Progenitor cell of endocrine pancreas (in vitro differentiated cells): ENCODE results near the gene TMEM54. TPM values are rescaled to one million over a fixed set of nuclear protein-coding genes. Genes with fewer than 3 reads are reported as not detected.

Source experiments
- DNase-seq: peaks from one replicate; pipeline ENCODE4 v3.0.0; 2021; ENCODE audit warnings: low spot score; ENCODE audit not compliant: unreplicated experiment
- H3K27ac Mint-ChIP-seq: 2 replicates; pipeline ENCODE4 v1.8.0; 2021; ENCODE audit warnings: mild to moderate bottlenecking, moderate library complexity, mixed read lengths
- H3K27me3 Mint-ChIP-seq: 2 replicates; pipeline ENCODE4 v1.8.0; 2021; ENCODE audit warnings: mixed read lengths
- H3K36me3 Mint-ChIP-seq: 2 replicates; pipeline ENCODE4 v1.8.0; 2022; ENCODE audit warnings: mixed read lengths; ENCODE audit not compliant: insufficient read depth
- H3K4me1 Mint-ChIP-seq: 2 replicates; pipeline ENCODE4 v1.8.0; 2021; ENCODE audit warnings: low read depth, mixed read lengths
- H3K4me3 Mint-ChIP-seq: 2 replicates; pipeline ENCODE4 v1.8.0; 2021; ENCODE audit warnings: low read depth, mild to moderate bottlenecking, moderate library complexity, mixed read lengths
- H3K9me3 Mint-ChIP-seq: 2 replicates; pipeline ENCODE4 v1.8.0; 2021; ENCODE audit warnings: low read depth, mixed read lengths
- total RNA-seq: library from RNA; stranded (reverse); gene quantifications from 2 replicates; pipeline ENCODE4 v1.2.1, GENCODE V29; 2021
- TF ChIP-seq, protein P1 (sequence below): fragments of 200-600 bp; sonication (generic); IDR thresholded peaks from one replicate; pipeline ENCODE4 v1.5.0; 2021; ENCODE audit warnings: antibody characterized with exemption, mild to moderate bottlenecking; ENCODE audit not compliant: unreplicated experiment

Gene TMEM54
- total RNA-seq, 1 donor from 2014 or later: 27.0 TPM

DNA sequence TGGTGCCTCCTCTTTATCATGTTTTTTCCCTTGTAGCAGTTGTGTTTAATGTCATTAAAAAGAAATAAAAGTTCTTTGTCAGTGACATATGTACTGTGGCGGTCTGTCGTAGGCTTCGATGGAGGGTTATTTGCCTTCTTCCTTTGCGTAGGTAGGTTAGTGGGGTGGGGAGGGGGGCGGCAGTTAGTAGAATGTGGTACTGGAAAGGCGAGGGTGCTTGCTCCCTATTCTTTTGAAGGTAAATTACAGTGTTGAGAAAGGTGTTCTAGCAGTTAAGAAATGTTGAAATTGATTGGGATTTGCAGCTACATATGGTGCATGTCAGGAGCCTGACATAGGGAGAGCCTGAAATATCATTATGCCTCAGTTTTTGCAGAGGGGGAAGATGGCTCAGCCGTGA, 42.4 kb downstream of the TMEM54 start:
- Mint-ChIP-seq H3K27me3 (no peaks in the 10 kb centered on the region), H3K27ac (no peak overlapping the region), H3K9me3 (no peaks in the 10 kb centered on the region), H3K4me3 (no peak overlapping the region), H3K4me1 (peaks cover 11% of the 10 kb centered on the region), H3K36me3 (peaks cover 20% of the 10 kb centered on the region)
- DNase-seq: no peak
- TF ChIP-seq, protein P1, sequence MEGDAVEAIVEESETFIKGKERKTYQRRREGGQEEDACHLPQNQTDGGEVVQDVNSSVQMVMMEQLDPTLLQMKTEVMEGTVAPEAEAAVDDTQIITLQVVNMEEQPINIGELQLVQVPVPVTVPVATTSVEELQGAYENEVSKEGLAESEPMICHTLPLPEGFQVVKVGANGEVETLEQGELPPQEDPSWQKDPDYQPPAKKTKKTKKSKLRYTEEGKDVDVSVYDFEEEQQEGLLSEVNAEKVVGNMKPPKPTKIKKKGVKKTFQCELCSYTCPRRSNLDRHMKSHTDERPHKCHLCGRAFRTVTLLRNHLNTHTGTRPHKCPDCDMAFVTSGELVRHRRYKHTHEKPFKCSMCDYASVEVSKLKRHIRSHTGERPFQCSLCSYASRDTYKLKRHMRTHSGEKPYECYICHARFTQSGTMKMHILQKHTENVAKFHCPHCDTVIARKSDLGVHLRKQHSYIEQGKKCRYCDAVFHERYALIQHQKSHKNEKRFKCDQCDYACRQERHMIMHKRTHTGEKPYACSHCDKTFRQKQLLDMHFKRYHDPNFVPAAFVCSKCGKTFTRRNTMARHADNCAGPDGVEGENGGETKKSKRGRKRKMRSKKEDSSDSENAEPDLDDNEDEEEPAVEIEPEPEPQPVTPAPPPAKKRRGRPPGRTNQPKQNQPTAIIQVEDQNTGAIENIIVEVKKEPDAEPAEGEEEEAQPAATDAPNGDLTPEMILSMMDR: no peak

DNA sequence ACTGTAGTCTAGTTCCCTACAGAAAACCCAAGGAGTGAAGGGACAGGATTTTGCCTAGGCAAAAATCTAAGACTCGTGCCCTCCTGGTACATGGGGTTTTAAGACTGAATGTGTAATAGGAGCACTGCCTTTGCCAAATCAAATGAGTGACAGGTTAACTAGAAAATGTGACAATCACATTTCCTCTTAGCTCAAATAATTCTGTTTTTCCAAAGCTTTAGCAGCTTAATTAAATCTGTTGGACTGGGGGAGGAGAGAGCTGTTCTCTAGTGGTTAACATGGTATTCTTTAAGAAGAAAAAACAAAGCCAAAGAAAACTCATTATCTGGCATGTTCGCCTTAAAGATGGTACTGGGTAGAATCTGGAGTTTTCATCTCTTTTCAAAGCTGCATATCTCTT, 43.1 kb downstream of the TMEM54 start:
- no peak overlapping the region for H3K27ac Mint-ChIP-seq
- H3K27me3 Mint-ChIP-seq: no peaks in the 10 kb centered on the region
- DNase-seq: no peak
- peaks cover 20% of the 10 kb centered on the region for H3K36me3 Mint-ChIP-seq
- no peak overlapping the region for H3K4me3 Mint-ChIP-seq
- peaks cover 11% of the 10 kb centered on the region for H3K4me1 Mint-ChIP-seq
- TF ChIP-seq, protein P1: no peak
- H3K9me3 Mint-ChIP-seq: no peaks in the 10 kb centered on the region

DNA sequence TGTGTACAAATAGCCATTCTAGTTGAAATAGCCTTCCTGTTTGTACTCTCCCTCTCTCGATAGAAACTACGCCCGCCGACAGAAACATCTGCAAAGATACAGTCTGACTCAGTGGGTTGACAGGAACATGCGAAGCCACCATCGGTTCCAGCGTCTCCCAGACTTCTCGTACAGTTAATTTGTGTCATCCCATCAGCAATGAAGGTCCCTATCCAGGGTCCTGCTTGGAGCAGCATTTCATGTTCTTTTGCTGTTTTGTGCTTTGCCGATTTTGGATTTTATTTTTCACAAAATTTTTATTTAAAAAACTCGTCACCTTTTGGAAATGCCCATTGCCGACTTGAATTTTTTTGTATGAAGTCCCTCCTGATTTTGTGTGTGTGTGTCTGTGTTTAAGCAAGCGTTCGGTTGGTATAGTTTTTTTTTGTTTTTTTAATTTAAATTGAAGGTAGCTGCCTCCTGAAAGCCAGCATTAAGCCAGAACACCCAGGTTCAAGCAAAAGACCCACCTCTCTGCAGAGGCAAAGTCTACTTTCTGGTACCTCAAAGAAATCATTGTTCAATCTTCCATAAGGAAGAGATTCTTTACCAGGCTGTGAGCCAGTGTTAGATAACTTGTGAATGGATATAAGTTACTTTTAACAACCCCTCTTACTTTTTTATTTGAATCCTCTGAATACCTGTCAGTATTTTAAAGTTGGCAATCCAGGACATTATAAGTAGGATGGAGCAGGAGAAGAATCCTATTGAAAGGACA, 45.1 kb downstream of the TMEM54 start:
- Mint-ChIP-seq H3K27ac (no peak overlapping the region), H3K27me3 (no peaks in the 10 kb centered on the region), H3K36me3 (peaks cover 19% of the 10 kb centered on the region), H3K9me3 (no peaks in the 10 kb centered on the region), H3K4me1 (peaks cover 11% of the 10 kb centered on the region), H3K4me3 (no peak overlapping the region)
- TF ChIP-seq, protein P1: no peak
- DNase-seq: no peak

DNA sequence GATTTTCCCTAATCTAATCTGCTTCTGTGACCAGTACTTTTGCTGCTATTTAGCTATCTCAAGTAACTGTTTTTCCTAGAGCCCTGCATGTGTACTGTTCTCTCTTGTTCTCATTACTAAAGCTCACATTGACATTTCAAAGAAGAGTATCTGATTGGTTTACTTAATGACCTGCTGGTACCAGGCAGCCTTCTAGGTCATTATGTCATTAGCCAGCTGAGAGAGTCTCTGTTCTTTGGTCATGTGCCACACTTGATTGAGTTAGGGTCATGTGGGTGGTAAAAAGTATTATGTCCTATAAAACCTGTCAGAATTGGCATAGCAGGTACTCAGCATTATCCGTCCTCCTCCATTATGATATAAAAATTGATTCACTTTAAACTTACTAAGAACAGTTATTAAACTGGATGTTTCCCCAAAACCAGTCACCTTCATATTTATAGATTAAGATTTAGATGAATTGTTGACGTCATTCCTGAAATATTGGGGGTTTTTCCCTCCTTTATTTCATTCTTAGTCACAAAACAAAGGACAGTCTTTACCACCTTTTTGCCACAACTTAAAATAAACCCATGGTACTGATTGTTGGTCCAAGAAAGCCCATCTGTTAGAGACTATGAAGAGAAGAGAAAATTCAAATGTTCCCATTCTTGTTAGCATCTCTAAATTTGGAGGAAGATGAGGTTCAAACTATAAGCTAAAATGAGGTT, 52.7 kb downstream of the TMEM54 start:
- H3K4me1 Mint-ChIP-seq: peaks cover 11% of the 10 kb centered on the region
- TF ChIP-seq, protein P1: no peak
- peaks cover 19% of the 10 kb centered on the region for H3K36me3 Mint-ChIP-seq
- H3K27me3 Mint-ChIP-seq: no peaks in the 10 kb centered on the region
- H3K27ac Mint-ChIP-seq: no peak overlapping the region
- no peak for DNase-seq
- H3K4me3 Mint-ChIP-seq: no peak overlapping the region
- H3K9me3 Mint-ChIP-seq: no peaks in the 10 kb centered on the region

Other genes with a start within 250 kb of the TMEM54 start
- gene SYNC, start 198.6 kb downstream of the TMEM54 start, total RNA-seq: 0.40 TPM in 1 of 2 replicates, not detected in the other
- gene YARS1, start 84.0 kb downstream of the TMEM54 start, total RNA-seq: 101 and 110 TPM in 2 replicates
- gene S100PBP, start 83.7 kb downstream of the TMEM54 start, total RNA-seq: 62.6 and 66.1 TPM in 2 replicates
- 6.3 and 7.8 TPM in 2 replicates for gene FNDC5, start 30.5 kb downstream of the TMEM54 start, total RNA-seq
- gene HPCA, start 14.9 kb downstream of the TMEM54 start, total RNA-seq: 0.96 and 1.1 TPM in 2 replicates
- gene RNF19B, start 63.4 kb upstream of the TMEM54 start, total RNA-seq: 14.2 and 16.4 TPM in 2 replicates
- 115 and 116 TPM in 2 replicates for gene AK2, start 135.5 kb upstream of the TMEM54 start, total RNA-seq
- gene AZIN2, start 179.8 kb upstream of the TMEM54 start, total RNA-seq: 4.8 and 5.2 TPM in 2 replicates